ENCODE data around the gene RND2. TPM values are rescaled to one million over a fixed set of nuclear protein-coding genes. Genes with fewer than 3 reads are reported as not detected.

The RND2 gene
- total and polyA plus RNA-seq, 2 of the 13 experiments (the other 11 are each of a cell fraction or from before 2014, with no cell fraction given) = 0.05 to 0.11 TPM

DNA sequence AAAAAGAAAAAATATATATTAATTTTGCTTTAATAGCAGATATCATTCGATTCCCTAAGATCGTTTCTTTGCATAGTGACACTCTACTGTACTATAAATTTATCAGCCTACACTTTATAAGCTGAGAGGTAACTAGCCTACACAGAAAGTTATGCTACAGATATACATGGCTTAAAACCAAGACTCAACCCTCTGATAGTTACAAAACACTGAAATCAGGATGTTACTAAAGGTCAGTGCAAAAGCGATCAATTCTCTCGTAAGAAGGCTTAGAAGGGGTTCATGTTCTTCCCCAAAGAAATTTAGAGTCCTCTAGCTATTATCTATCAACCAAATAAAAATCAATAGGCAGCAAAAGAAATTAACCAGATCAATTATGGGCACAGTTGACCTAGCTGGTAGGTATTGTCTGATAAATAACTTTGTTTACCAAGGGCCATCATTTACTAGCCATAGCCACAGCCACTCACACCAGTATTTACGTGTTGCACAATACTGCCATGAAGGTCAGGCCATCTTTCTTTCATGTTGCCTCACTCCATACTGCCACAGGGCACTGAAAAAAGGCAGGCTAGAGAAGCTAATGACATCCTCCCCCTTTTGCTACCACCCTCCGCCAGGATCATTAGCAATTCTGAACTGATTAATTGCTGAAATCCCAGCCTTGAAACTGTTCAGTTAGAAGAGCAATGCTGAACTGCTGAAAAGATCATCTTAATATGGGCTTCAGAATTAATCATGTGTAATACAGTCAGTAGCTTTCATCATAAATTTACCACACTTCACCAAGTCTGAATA, 43.7 kb downstream of the RND2 start (continued):
- TF ChIP-seq MED13 (CRISPR knock-in tag; IDR thresholded peaks at IDR 0.05) = 0 out of 2 replicates have a peak, but pooled peaks have one; percentile 37
- no peak for TF ChIP-seq GLI4 (CRISPR knock-in tag; IDR thresholded peaks at IDR 0.05; ENCODE audit: borderline replicate concordance)
- no peak for TF ChIP-seq IKZF1 (IDR thresholded peaks at IDR 0.05)
- TF ChIP-seq ZBTB37 (CRISPR knock-in tag; IDR thresholded peaks at IDR 0.05) = peak; percentile 100
- TF ChIP-seq, protein P1, sequence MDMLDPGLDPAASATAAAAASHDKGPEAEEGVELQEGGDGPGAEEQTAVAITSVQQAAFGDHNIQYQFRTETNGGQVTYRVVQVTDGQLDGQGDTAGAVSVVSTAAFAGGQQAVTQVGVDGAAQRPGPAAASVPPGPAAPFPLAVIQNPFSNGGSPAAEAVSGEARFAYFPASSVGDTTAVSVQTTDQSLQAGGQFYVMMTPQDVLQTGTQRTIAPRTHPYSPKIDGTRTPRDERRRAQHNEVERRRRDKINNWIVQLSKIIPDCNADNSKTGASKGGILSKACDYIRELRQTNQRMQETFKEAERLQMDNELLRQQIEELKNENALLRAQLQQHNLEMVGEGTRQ (IDR thresholded peaks at IDR 0.05; ENCODE audit: low read depth, low read length) = no peak
- TF ChIP-seq, protein P1 (CRISPR knock-in tag; IDR thresholded peaks at IDR 0.05; ENCODE audit: borderline replicate concordance) = no peak
- no peak for TF ChIP-seq CHCHD3 (CRISPR knock-in tag; IDR thresholded peaks at IDR 0.05)
- no peak for TF ChIP-seq TMF1 (CRISPR knock-in tag; IDR thresholded peaks at IDR 0.05; ENCODE audit: low read depth)
- TF ChIP-seq, protein P2, sequence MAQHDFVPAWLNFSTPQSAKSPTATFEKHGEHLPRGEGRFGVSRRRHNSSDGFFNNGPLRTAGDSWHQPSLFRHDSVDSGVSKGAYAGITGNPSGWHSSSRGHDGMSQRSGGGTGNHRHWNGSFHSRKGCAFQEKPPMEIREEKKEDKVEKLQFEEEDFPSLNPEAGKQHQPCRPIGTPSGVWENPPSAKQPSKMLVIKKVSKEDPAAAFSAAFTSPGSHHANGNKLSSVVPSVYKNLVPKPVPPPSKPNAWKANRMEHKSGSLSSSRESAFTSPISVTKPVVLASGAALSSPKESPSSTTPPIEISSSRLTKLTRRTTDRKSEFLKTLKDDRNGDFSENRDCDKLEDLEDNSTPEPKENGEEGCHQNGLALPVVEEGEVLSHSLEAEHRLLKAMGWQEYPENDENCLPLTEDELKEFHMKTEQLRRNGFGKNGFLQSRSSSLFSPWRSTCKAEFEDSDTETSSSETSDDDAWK (CRISPR knock-in tag; IDR thresholded peaks at IDR 0.05) = no peak
- TF ChIP-seq SP2 (CRISPR knock-in tag; IDR thresholded peaks at IDR 0.05) = no peak
- TF ChIP-seq RNF219 (CRISPR knock-in tag; IDR thresholded peaks at IDR 0.05) = no peak; the same call in 1 of the 2 replicates
- no peak for TF ChIP-seq GTF3A (CRISPR knock-in tag; conservative IDR thresholded peaks at IDR 0.05)
- peak; percentile 70 for TF ChIP-seq YY1 (IDR thresholded peaks at IDR 0.05; ENCODE audit: insufficient read depth, insufficient replicate concordance, low read depth, low read length)
- TF ChIP-seq ZNF839 (CRISPR knock-in tag; IDR thresholded peaks at IDR 0.05; ENCODE audit: borderline replicate concordance) = no peak
- TF ChIP-seq ZNF792 (CRISPR knock-in tag; IDR thresholded peaks at IDR 0.05) = peak; percentile 81; the same call in 1 of the 2 replicates

All from HepG2 (cell line).